Measurements from ENCODE around the gene SLC5A2.
"Not testable (repeated sequence)": the region's sequence is repeated elsewhere in the genome, so short reads cannot be mapped to it uniquely, and the experiment has no call there.

Gene SLC5A2

GRCh38 chr16:31507617-31507928 lies 24.6 kb downstream of the SLC5A2 start:
- H3K36me3 ChIP-seq (ENCODE audit: insufficient read depth, low read length): peaks cover 15% of the 10 kb centered on the region
- peaks cover 18% of the 10 kb centered on the region for H3K4me1 ChIP-seq (ENCODE audit: control insufficient read depth, insufficient read depth, low read length)
- no peaks in the 10 kb centered on the region for H3K27me3 ChIP-seq (ENCODE audit: control insufficient read depth, insufficient read depth, low read length)

GRCh38 chr16:31507929-31508705 lies 25.2 kb downstream of the SLC5A2 start, which contains the start of gene RUSF1:
Gene RUSF1 (minus strand): TSS chr16:31508391. CDS start chr16:31508373, 18 bp downstream.
- Histone ChIP-seq H3K27me3 (ENCODE audit: control insufficient read depth, insufficient read depth, low read length) (no peaks in the 10 kb centered on the region), H3K9me3 (replicated peaks; ENCODE audit: low read length) (no peaks in the 10 kb centered on the region), H3K36me3 (ENCODE audit: insufficient read depth, low read length) (peaks cover 15% of the 10 kb centered on the region), H3K4me3 (ENCODE audit: low read length) (peak within 1 kb of the TSS; percentile 96), H3K9ac (ENCODE audit: low read depth, low read length) (peak within 1 kb of the TSS; percentile 98), H3K4me1 (ENCODE audit: control insufficient read depth, insufficient read depth, low read length) (peaks cover 22% of the 10 kb centered on the region), H3K4me2 (ENCODE audit: low read length) (peak within 1 kb of the TSS; percentile 99)

More at GRCh38 chr16:31507617-31507928, 24.6 kb downstream of the SLC5A2 start:
- peak overlapping the region; percentile 98 for H3K9ac ChIP-seq (ENCODE audit: low read depth, low read length)
- H3K4me3 ChIP-seq (ENCODE audit: low read length): peak overlapping the region; percentile 96
- H3K9me3 ChIP-seq (replicated peaks; ENCODE audit: low read length): no peaks in the 10 kb centered on the region
- peak overlapping the region; percentile 99 for H3K4me2 ChIP-seq (ENCODE audit: low read length)

- H3K4me3 ChIP-seq (ENCODE audit: low read length): peak overlapping the region; percentile 96
- peak overlapping the region; percentile 98 for H3K9ac ChIP-seq (ENCODE audit: low read depth, low read length)
- peaks cover 15% of the 10 kb centered on the region for H3K36me3 ChIP-seq (ENCODE audit: insufficient read depth, low read length)
- H3K27me3 ChIP-seq (ENCODE audit: control insufficient read depth, insufficient read depth, low read length): no peaks in the 10 kb centered on the region
- no peaks in the 10 kb centered on the region for H3K9me3 ChIP-seq (replicated peaks; ENCODE audit: low read length)
- H3K4me1 ChIP-seq (ENCODE audit: control insufficient read depth, insufficient read depth, low read length): peaks cover 22% of the 10 kb centered on the region
- peak overlapping the region; percentile 99 for H3K4me2 ChIP-seq (ENCODE audit: low read length)
Measured at GRCh38 chr16:31508706-31509195, 25.8 kb downstream of the SLC5A2 start.

GRCh38 chr16:31513126-31513525 lies 30.2 kb downstream of the SLC5A2 start:
- peaks cover 13% of the 10 kb centered on the region for H3K4me1 ChIP-seq (ENCODE audit: control insufficient read depth, insufficient read depth, low read length)
- H3K9me3 ChIP-seq (replicated peaks; ENCODE audit: low read length): no peaks in the 10 kb centered on the region
- no peak overlapping the region for H3K4me3 ChIP-seq (ENCODE audit: low read length)
- H3K9ac ChIP-seq (ENCODE audit: low read depth, low read length): no peak overlapping the region
- H3K27me3 ChIP-seq (ENCODE audit: control insufficient read depth, insufficient read depth, low read length): peaks cover 12% of the 10 kb centered on the region
- peak overlapping the region; percentile 34 for H3K4me2 ChIP-seq (ENCODE audit: low read length)
- H3K36me3 ChIP-seq (ENCODE audit: insufficient read depth, low read length): no peaks in the 10 kb centered on the region

GRCh38 chr16:31513884-31514283 lies 31.0 kb downstream of the SLC5A2 start:
- Histone ChIP-seq H3K27me3 (ENCODE audit: control insufficient read depth, insufficient read depth, low read length) (peaks cover 13% of the 10 kb centered on the region), H3K36me3 (ENCODE audit: insufficient read depth, low read length) (no peaks in the 10 kb centered on the region), H3K4me3 (ENCODE audit: low read length) (no peak overlapping the region), H3K9me3 (replicated peaks; ENCODE audit: low read length) (no peaks in the 10 kb centered on the region), H3K9ac (ENCODE audit: low read depth, low read length) (no peak overlapping the region), H3K4me2 (ENCODE audit: low read length) (no peak overlapping the region), H3K4me1 (ENCODE audit: control insufficient read depth, insufficient read depth, low read length) (peaks cover 11% of the 10 kb centered on the region)

GRCh38 chr16:31517800-31518402 lies 35.0 kb downstream of the SLC5A2 start:
- Histone ChIP-seq H3K4me3 (ENCODE audit: low read length) (no peak overlapping the region), H3K27me3 (ENCODE audit: control insufficient read depth, insufficient read depth, low read length) (peaks cover 19% of the 10 kb centered on the region), H3K36me3 (ENCODE audit: insufficient read depth, low read length) (no peaks in the 10 kb centered on the region), H3K9me3 (replicated peaks; ENCODE audit: low read length) (no peaks in the 10 kb centered on the region), H3K9ac (ENCODE audit: low read depth, low read length) (no peak overlapping the region), H3K4me2 (ENCODE audit: low read length) (no peak overlapping the region), H3K4me1 (ENCODE audit: control insufficient read depth, insufficient read depth, low read length) (peaks cover 1% of the 10 kb centered on the region)

GRCh38 chr16:31519759-31520431 lies 37.0 kb downstream of the SLC5A2 start:
- Histone ChIP-seq H3K4me2 (ENCODE audit: low read length) (no peak overlapping the region), H3K27me3 (ENCODE audit: control insufficient read depth, insufficient read depth, low read length) (peaks cover 19% of the 10 kb centered on the region), H3K9ac (ENCODE audit: low read depth, low read length) (no peak overlapping the region), H3K4me3 (ENCODE audit: low read length) (no peak overlapping the region), H3K9me3 (replicated peaks; ENCODE audit: low read length) (no peaks in the 10 kb centered on the region), H3K4me1 (ENCODE audit: control insufficient read depth, insufficient read depth, low read length) (no peaks in the 10 kb centered on the region), H3K36me3 (ENCODE audit: insufficient read depth, low read length) (no peaks in the 10 kb centered on the region)

GRCh38 chr16:31521368-31521767 lies 38.4 kb downstream of the SLC5A2 start:
- Histone ChIP-seq H3K36me3 (ENCODE audit: insufficient read depth, low read length) (no peaks in the 10 kb centered on the region), H3K4me1 (ENCODE audit: control insufficient read depth, insufficient read depth, low read length) (no peaks in the 10 kb centered on the region), H3K27me3 (ENCODE audit: control insufficient read depth, insufficient read depth, low read length) (peaks cover 13% of the 10 kb centered on the region), H3K9ac (ENCODE audit: low read depth, low read length) (no peak overlapping the region), H3K9me3 (replicated peaks; ENCODE audit: low read length) (no peaks in the 10 kb centered on the region), H3K4me3 (ENCODE audit: low read length) (no peak overlapping the region), H3K4me2 (ENCODE audit: low read length) (no peak overlapping the region)

- Histone ChIP-seq H3K27me3 (ENCODE audit: control insufficient read depth, insufficient read depth, low read length) (peaks cover 12% of the 10 kb centered on the region), H3K4me2 (ENCODE audit: low read length) (no peak overlapping the region), H3K4me1 (ENCODE audit: control insufficient read depth, insufficient read depth, low read length) (no peaks in the 10 kb centered on the region), H3K9me3 (replicated peaks; ENCODE audit: low read length) (no peaks in the 10 kb centered on the region), H3K9ac (ENCODE audit: low read depth, low read length) (no peak overlapping the region), H3K36me3 (ENCODE audit: insufficient read depth, low read length) (no peaks in the 10 kb centered on the region), H3K4me3 (ENCODE audit: low read length) (no peak overlapping the region)
Measured at GRCh38 chr16:31522071-31522470, 39.1 kb downstream of the SLC5A2 start.

- not testable (repeated sequence) for H3K9me3 ChIP-seq (replicated peaks; ENCODE audit: low read length); H3K4me3 ChIP-seq (ENCODE audit: low read length); H3K4me2 ChIP-seq (ENCODE audit: low read length); H3K4me1 ChIP-seq (ENCODE audit: control insufficient read depth, insufficient read depth, low read length); H3K36me3 ChIP-seq (ENCODE audit: insufficient read depth, low read length); H3K9ac ChIP-seq (ENCODE audit: low read depth, low read length)
- peaks cover 20% of the 10 kb centered on the region for H3K27me3 ChIP-seq (ENCODE audit: control insufficient read depth, insufficient read depth, low read length)
Measured at GRCh38 chr16:31523768-31524167, 40.8 kb downstream of the SLC5A2 start.

GRCh38 chr16:31525113-31525512 lies 42.2 kb downstream of the SLC5A2 start:
- no peak overlapping the region for H3K4me2 ChIP-seq (ENCODE audit: low read length)
- H3K9me3 ChIP-seq (replicated peaks; ENCODE audit: low read length): no peaks in the 10 kb centered on the region
- H3K4me3 ChIP-seq (ENCODE audit: low read length): no peak overlapping the region
- peaks cover 31% of the 10 kb centered on the region for H3K27me3 ChIP-seq (ENCODE audit: control insufficient read depth, insufficient read depth, low read length)
- H3K9ac ChIP-seq (ENCODE audit: low read depth, low read length): no peak overlapping the region
- H3K4me1 ChIP-seq (ENCODE audit: control insufficient read depth, insufficient read depth, low read length): no peaks in the 10 kb centered on the region
- H3K36me3 ChIP-seq (ENCODE audit: insufficient read depth, low read length): no peaks in the 10 kb centered on the region
